ENCODE results near the gene CASZ1.

The CASZ1 gene

GRCh38 chr1:10698726-10699469, 97.5 kb downstream of the CASZ1 start:
- no peak for DNase-seq

- no peak for DNase-seq
These were observed 98.8 kb downstream of the CASZ1 start for GRCh38 chr1:10697621-10698160.

- DNase-seq = no peak
These were observed 99.5 kb downstream of the CASZ1 start for GRCh38 chr1:10696977-10697376.

GRCh38 chr1:10694633-10695627, 101.5 kb downstream of the CASZ1 start:
- peak; percentile 63 for DNase-seq

- DNase-seq = peak; percentile 66
These were observed 102.2 kb downstream of the CASZ1 start for GRCh38 chr1:10694274-10694632.

- peak; percentile 31 for DNase-seq
These were observed 102.8 kb downstream of the CASZ1 start for GRCh38 chr1:10693497-10694273.

DNA sequence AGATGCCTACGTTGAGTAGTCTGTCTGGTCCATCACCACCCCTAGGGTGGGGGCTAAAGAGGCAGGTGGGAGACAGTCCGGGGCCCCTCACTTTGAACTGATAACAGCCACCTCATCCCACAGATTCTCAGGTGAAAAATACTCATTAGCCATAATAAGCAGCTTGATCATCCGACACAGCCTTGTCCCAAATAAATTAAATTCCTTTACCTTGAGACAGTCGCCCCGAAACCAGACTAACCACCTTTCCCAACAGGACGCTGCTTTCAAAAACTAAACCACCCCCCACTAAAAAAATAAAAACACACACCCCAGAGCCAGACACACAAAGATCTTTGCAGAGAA, 103.3 kb downstream of the CASZ1 start:
- DNase-seq = no peak

- no peak for DNase-seq
These were observed 103.9 kb downstream of the CASZ1 start for GRCh38 chr1:10692401-10693021.

- DNase-seq = no peak
These were observed 104.7 kb downstream of the CASZ1 start for GRCh38 chr1:10691740-10692125.

- DNase-seq = no peak
These were observed 105.2 kb downstream of the CASZ1 start for GRCh38 chr1:10691075-10691739.

- DNase-seq = no peak
These were observed 106.0 kb downstream of the CASZ1 start for GRCh38 chr1:10690484-10690883.

DNA sequence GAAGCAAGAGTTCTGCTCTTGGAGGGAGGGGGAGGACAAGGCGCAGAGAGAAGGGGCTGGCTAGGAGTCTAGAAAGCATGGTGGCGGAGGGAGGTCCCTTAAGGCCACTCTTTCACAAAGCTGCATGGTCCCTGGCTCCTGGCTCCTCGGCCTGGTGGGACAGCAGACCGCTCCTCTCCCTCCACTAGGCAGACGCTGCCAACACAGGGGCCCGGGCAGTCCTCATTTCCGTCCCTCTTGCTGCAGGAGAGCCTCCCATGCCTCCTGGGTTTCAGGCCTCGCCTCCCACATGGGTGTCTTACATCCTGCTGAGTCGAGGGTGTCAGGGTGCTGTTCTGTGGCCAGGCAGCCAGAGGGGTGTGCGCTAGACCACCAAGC, 108.0 kb downstream of the CASZ1 start:
- DNase-seq = no peak

DNA sequence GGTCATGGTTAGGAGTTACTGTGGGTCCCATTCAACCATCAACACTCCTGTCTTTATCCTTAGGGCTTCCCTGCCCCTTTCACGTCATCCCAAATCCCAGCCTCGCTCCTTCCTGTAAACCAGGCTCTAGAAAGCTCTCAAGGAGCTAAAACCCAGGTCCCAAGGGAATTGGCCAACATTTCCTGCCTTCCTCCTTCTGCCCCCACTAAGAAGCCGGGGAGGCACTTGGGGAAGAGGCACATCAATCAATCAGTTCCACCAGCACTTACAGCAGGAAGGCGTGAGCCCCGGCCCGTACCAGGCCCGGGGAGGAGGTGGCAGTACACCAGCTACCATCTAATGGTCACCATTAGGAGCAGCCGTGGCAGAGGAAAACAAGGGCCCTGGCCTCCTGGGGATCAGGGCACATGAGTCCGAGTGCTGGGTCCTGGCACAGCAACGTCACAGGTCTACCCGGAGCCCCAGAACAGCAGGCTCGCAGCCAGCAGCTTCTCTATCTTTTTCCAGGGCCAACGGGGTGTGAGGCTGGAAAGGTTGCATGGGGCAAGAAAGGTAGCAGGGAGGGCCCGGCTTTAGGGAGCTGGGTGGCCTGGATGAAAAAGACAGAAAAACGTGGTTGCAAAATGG, 108.6 kb downstream of the CASZ1 start:
- DNase-seq = no peak

DNA sequence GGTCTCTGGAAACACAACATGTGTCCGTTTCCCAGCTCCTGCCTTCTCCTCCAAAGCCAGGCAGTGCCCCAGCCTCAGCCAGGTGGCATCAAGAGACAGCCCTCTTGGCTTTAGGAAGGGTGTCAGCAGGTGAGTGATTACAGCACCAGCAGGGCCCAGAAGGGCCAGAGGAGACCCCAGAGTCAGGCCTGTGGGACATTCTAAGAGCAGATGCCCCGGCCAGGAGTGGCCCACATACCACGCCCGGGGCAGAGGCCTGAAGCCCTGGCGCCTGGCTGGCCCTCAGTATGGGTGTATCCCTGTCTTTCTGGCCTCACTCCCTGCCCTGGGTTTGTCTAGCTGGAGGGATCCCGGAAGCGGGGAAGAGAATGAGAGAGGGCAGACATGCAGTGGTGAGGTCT, 109.2 kb downstream of the CASZ1 start:
- DNase-seq = no peak

- no peak for DNase-seq
These were observed 109.9 kb downstream of the CASZ1 start for GRCh38 chr1:10686404-10687040.

- no peak for DNase-seq
These were observed 110.5 kb downstream of the CASZ1 start for GRCh38 chr1:10685808-10686403.

DNA sequence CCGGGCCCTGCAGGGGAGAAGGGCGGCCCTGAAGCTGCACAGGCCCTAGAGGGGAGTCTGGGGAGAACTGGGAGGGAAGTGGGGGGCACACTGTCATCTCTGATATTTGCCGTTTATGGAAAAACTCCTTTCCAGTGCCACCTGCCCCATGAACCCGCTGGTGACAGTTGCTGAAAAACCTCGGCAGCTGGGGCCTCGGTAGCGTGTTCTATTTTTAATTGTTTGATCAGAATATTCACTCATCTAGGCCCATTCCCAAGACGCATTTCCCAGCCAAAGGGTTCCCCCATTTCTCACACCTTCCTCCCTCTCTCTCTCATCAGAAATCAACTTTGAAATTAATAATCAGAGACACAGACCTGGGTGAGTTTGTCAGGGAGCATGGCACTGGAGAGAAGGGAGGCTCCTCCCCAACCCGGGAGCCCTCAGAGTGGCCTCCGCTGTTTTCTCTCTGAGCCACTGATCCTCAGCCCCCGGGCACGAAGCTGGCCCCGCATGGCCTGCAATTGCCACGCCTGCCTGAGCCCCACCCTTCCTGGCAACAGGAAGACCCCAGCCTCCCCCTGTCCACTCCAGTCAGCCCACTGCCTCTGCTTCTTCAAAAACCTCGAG, 111.1 kb downstream of the CASZ1 start:
- DNase-seq = no peak

DNA sequence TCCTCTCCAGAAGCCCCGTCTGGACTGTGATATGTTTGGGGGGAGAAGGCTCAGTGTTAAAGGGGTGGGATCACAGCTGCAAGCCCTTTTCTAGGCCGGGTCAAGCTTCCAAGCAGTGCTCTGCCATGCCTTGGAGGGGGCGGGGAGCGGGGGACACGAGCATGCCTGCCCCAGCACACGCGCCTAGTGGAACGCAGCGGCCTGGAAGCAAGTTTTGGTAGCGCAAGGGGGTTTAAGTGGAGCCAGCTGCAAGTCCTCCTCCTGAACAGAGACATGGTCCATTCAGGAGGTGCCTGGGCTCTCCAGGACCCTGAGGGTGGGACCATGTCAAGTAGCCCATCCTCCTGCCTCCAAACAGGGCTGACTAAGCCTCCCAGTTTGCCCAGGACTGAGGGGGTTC, 112.2 kb downstream of the CASZ1 start:
- DNase-seq = no peak

GRCh38 chr1:10682449-10683309, 113.8 kb downstream of the CASZ1 start:
- DNase-seq = no peak
